Dedifferentiated amniotic fluid mesenchymal stem cell (primary cell): Measurements from ENCODE around the gene FNDC3B.
A peak's percentile ranks its signal among the peaks of the same experiment; 100 is the strongest.

Experiments used
- DNase-seq: peaks from one replicate; pipeline ENCODE4 v3.0.0-alpha.2; 2016; ENCODE audit errors: extremely low spot score

FNDC3B gene

GRCh38 chr3:172310428-172310760, 271.0 kb downstream of the FNDC3B start:
- no peak for DNase-seq

- DNase-seq: no peak
Measured at GRCh38 chr3:172311217-172311616, 271.8 kb downstream of the FNDC3B start.

GRCh38 chr3:172312001-172312400, 272.6 kb downstream of the FNDC3B start:
- DNase-seq: no peak

- no peak for DNase-seq
Measured at GRCh38 chr3:172312711-172313110, 273.3 kb downstream of the FNDC3B start.

- no peak for DNase-seq
Measured at GRCh38 chr3:172313671-172314070, 274.3 kb downstream of the FNDC3B start.

- DNase-seq: no peak
Measured at GRCh38 chr3:172314591-172315160, 275.3 kb downstream of the FNDC3B start.

GRCh38 chr3:172315401-172316091, 276.2 kb downstream of the FNDC3B start:
- no peak for DNase-seq

- DNase-seq: no peak
Measured at GRCh38 chr3:172316758-172317157, 277.4 kb downstream of the FNDC3B start.

- no peak for DNase-seq
Measured at GRCh38 chr3:172317481-172317880, 278.1 kb downstream of the FNDC3B start.

GRCh38 chr3:172317984-172318383, 278.6 kb downstream of the FNDC3B start:
- DNase-seq: peak; percentile 89

GRCh38 chr3:172319595-172319994, 280.2 kb downstream of the FNDC3B start:
- DNase-seq: no peak

- DNase-seq: no peak
Measured at GRCh38 chr3:172320468-172320867, 281.1 kb downstream of the FNDC3B start.

GRCh38 chr3:172321035-172321434, 281.7 kb downstream of the FNDC3B start:
- peak; percentile 56 for DNase-seq

GRCh38 chr3:172323894-172324610, 284.7 kb downstream of the FNDC3B start:
- DNase-seq: no peak

- DNase-seq: no peak
Measured at GRCh38 chr3:172324611-172325203, 285.3 kb downstream of the FNDC3B start.

- no peak for DNase-seq
Measured at GRCh38 chr3:172325461-172325860, 286.1 kb downstream of the FNDC3B start.

- DNase-seq: no peak
Measured at GRCh38 chr3:172326993-172327392, 287.6 kb downstream of the FNDC3B start.

GRCh38 chr3:172328282-172328681, 288.9 kb downstream of the FNDC3B start:
- no peak for DNase-seq

- no peak for DNase-seq
Measured at GRCh38 chr3:172329070-172329469, 289.7 kb downstream of the FNDC3B start.

- no peak for DNase-seq
Measured at GRCh38 chr3:172330413-172330812, 291.0 kb downstream of the FNDC3B start.

- DNase-seq: peak; percentile 45
Measured at GRCh38 chr3:172332256-172333041, 293.1 kb downstream of the FNDC3B start.

GRCh38 chr3:172333042-172333377, 293.6 kb downstream of the FNDC3B start:
- no peak for DNase-seq
